ENCODE measurements around the gene SPEN. TPM values are rescaled to one million over a fixed set of nuclear protein-coding genes. Genes with fewer than 3 reads are reported as not detected.

The SPEN gene
- total and polyA plus RNA-seq, 9 of the 15 experiments (the other 6 are each of a cell fraction or from before 2014, with no cell fraction given), result 5.7 to 87.5 (median 27.2) TPM

- no peak for TF ChIP-seq RERE (CRISPR knock-in tag; IDR thresholded peaks at IDR 0.05; ENCODE audit: borderline replicate concordance)
- peak; percentile 51; the same call in 1 of the 2 replicates for TF ChIP-seq ZBTB17 (CRISPR knock-in tag; IDR thresholded peaks at IDR 0.05)
- TF ChIP-seq HMGN3 (IDR thresholded peaks at IDR 0.05; ENCODE audit: borderline replicate concordance, extremely low read depth, insufficient read length, low read depth, low read length), result no peak
- no peak for TF ChIP-seq MYBL2 (IDR thresholded peaks at IDR 0.05; ENCODE audit: low read depth)
- TF ChIP-seq MYBL2 (CRISPR knock-in tag; IDR thresholded peaks at IDR 0.05; ENCODE audit: borderline replicate concordance), result no peak
- no peak for TF ChIP-seq STAG1 (CRISPR knock-in tag; IDR thresholded peaks at IDR 0.05; ENCODE audit: borderline replicate concordance)
- no peak for TF ChIP-seq KLF6 (CRISPR knock-in tag; IDR thresholded peaks at IDR 0.05; ENCODE audit: borderline replicate concordance)
- TF ChIP-seq ZNF41 (CRISPR knock-in tag; conservative IDR thresholded peaks at IDR 0.05), result no peak
- TF ChIP-seq ZKSCAN8 (CRISPR knock-in tag; IDR thresholded peaks at IDR 0.05), result no peak
- no peak for TF ChIP-seq PTBP1 (IDR thresholded peaks at IDR 0.05; ENCODE audit: low read depth, low read length)
- no peak for TF ChIP-seq KDM5B (IDR thresholded peaks at IDR 0.05; ENCODE audit: insufficient replicate concordance, low read depth, low read length)
- no peak for TF ChIP-seq HDAC3 (IDR thresholded peaks at IDR 0.05; ENCODE audit: borderline replicate concordance, partially characterized antibody)
- TF ChIP-seq CC2D1A (IDR thresholded peaks at IDR 0.05), result no peak
- TF ChIP-seq HEY1 (CRISPR knock-in tag; IDR thresholded peaks at IDR 0.05; ENCODE audit: borderline replicate concordance), result no peak
- no peak for TF ChIP-seq ILF3 (IDR thresholded peaks at IDR 0.05; ENCODE audit: borderline replicate concordance)
- TF ChIP-seq KDM1A (IDR thresholded peaks at IDR 0.05), result peak; percentile 82 to 83; a peak in 3 of 4 replicates
- no peak for TF ChIP-seq DDX20 (tag; IDR thresholded peaks at IDR 0.05; ENCODE audit: low read depth)
- TF ChIP-seq ILK (tag; IDR thresholded peaks at IDR 0.05; ENCODE audit: borderline replicate concordance, low read depth), result no peak
- no peak for TF ChIP-seq SLC30A9 (CRISPR knock-in tag; IDR thresholded peaks at IDR 0.05)
- TF ChIP-seq GATAD2A (IDR thresholded peaks at IDR 0.05), result no peak; the same call in 1 of the 2 replicates
- TF ChIP-seq ZNF398 (CRISPR knock-in tag; IDR thresholded peaks at IDR 0.05), result no peak
- peak; percentile 40; the same call in 1 of the 2 replicates for TF ChIP-seq RB1 (IDR thresholded peaks at IDR 0.05; ENCODE audit: low read depth)
These were observed 102.1 kb downstream of the SPEN start (continued) for GRCh38 chr1:15949453-15950245.

Measured in K562 (cell line).